Activated B cell treated with CpG ODN at 0.5 μM for 24 hours (primary cell): ENCODE measurements around the gene AVPR1B. TPM values are rescaled to one million over a fixed set of nuclear protein-coding genes. Genes with fewer than 3 reads are reported as not detected.

Experiments used
- ATAC-seq: fragments of 200-7000 bp; cut with Tn5 transposase; one replicate; pipeline ENCODE4 v1.10.0; 2021; ENCODE audit warnings: low read depth, mild to moderate bottlenecking, moderate library complexity
- CTCF ChIA-PET: fragments of 350-600 bp; sonication (Branson Sonifier 250); formaldehyde crosslinking; loops from one replicate; lab custom pipeline; 2021; ENCODE audit warnings: antibody characterized with exemption; lab: Charles Lee
- POLR2A ChIA-PET: fragments of 350-600 bp; sonication (Branson Sonifier 250); formaldehyde crosslinking; loops from one replicate; lab custom pipeline; 2021; ENCODE audit warnings: antibody characterized with exemption; lab: Charles Lee
- DNase-seq: peaks from one replicate; pipeline ENCODE4 v3.0.0; 2022
- H3K27ac Mint-ChIP-seq: one replicate; pipeline ENCODE4 v1.8.0; 2020; ENCODE audit warnings: mixed read lengths
- H3K27me3 Mint-ChIP-seq: one replicate; pipeline ENCODE4 v1.8.0; 2021; ENCODE audit warnings: mixed read lengths
- H3K36me3 Mint-ChIP-seq: one replicate; pipeline ENCODE4 v1.8.0; 2021; ENCODE audit warnings: low read depth, mixed read lengths
- H3K4me1 Mint-ChIP-seq: one replicate; pipeline ENCODE4 v1.8.0; 2021; ENCODE audit warnings: mixed read lengths
- H3K4me3 Mint-ChIP-seq: one replicate; pipeline ENCODE4 v1.8.0; 2020; ENCODE audit warnings: mild to moderate bottlenecking, mixed read lengths
- H3K9me3 Mint-ChIP-seq: one replicate; pipeline ENCODE4 v1.8.0; 2020; ENCODE audit warnings: mixed read lengths
- intact Hi-C: fragments of 100-400 bp; cut with micrococcal nuclease; formaldehyde crosslinking; loops from one replicate; pipeline ENCODE4 v1.15.1; 2024
- total RNA-seq: library from RNA; stranded (reverse); gene quantifications from 2 replicates; pipeline ENCODE4 v1.2.3, GENCODE V29; 2022
- TF ChIP-seq, protein P1 (sequence below): fragments of 200-600 bp; IDR thresholded peaks from one replicate; pipeline ENCODE4 v1.8.0; 2022; ENCODE audit warnings: antibody characterized with exemption, mild to moderate bottlenecking

The AVPR1B gene
- total RNA-seq, 1 donor from 2014 or later: not detected

DNA sequence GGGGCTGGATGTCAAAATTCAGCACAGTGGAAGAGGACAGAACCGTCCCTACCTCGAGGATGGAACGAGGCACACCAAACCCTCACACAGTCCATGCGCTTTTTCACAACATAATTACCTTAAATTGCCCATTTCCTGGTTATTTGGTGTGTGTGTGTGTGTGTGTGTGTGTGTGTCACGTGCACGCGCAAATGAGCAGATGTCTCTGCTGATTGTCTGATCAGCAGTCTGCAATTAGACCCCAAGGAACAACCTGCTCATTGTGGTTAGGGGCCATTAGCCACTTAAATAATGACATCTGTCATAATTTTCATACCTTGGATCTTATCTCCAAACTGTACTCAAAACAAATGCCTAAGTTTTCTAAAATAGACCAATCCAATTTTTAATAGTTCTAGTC, 23.2 kb downstream of the AVPR1B start:
- CTCF ChIA-PET: no interaction called here
- Mint-ChIP-seq H3K4me3 (no peak overlapping the region), H3K27ac (peak overlapping the region; percentile 46), H3K36me3 (peaks cover 5% of the 10 kb centered on the region), H3K9me3 (no peaks in the 10 kb centered on the region), H3K27me3 (no peaks in the 10 kb centered on the region), H3K4me1 (peaks cover 9% of the 10 kb centered on the region)
- ATAC-seq (no peak), DNase-seq (no peak)
- TF ChIP-seq, protein P1, sequence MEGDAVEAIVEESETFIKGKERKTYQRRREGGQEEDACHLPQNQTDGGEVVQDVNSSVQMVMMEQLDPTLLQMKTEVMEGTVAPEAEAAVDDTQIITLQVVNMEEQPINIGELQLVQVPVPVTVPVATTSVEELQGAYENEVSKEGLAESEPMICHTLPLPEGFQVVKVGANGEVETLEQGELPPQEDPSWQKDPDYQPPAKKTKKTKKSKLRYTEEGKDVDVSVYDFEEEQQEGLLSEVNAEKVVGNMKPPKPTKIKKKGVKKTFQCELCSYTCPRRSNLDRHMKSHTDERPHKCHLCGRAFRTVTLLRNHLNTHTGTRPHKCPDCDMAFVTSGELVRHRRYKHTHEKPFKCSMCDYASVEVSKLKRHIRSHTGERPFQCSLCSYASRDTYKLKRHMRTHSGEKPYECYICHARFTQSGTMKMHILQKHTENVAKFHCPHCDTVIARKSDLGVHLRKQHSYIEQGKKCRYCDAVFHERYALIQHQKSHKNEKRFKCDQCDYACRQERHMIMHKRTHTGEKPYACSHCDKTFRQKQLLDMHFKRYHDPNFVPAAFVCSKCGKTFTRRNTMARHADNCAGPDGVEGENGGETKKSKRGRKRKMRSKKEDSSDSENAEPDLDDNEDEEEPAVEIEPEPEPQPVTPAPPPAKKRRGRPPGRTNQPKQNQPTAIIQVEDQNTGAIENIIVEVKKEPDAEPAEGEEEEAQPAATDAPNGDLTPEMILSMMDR: no peak
- intact Hi-C loops: no loop called here
- POLR2A ChIA-PET: no interaction called here

DNA sequence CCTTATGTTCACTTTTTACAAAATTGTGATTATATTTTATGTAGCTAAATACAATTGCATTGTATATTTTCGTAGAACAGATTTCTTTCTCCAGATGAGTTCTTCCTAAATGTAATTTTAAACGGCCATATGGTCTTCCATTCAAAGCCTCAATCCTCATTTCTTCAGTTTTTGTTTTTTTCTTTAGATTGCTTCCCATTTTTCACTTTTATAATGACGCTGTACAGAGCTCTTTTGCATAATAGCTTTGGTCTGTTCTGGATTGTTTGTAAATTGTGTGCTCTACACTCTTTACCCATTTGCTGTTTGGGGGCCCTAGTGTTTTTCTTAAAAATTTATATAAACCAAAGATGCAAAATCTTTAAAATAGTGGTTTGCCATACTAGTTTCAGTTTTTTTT, 27.8 kb downstream of the AVPR1B start:
- DNase-seq: no peak
- TF ChIP-seq, protein P1: no peak
- H3K36me3 Mint-ChIP-seq: no peaks in the 10 kb centered on the region
- ChIA-PET CTCF (interaction anchor here (0.7 to 1.7 kb wide), 4 partner anchors 19 to 407 kb away, joined by 3 to 4 read pairs (median 3); no protein-coding TSS in a partner anchor), POLR2A (interaction anchor here (0.7 kb wide), 2 partner anchors 15 to 59 kb away, joined by 3 to 7 read pairs; no protein-coding TSS in a partner anchor)
- H3K4me1 Mint-ChIP-seq: peaks cover 7% of the 10 kb centered on the region
- no peak overlapping the region for H3K27ac Mint-ChIP-seq
- H3K9me3 Mint-ChIP-seq: no peaks in the 10 kb centered on the region
- H3K4me3 Mint-ChIP-seq: no peak overlapping the region
- ATAC-seq: no peak
- intact Hi-C loops: no loop called here
- H3K27me3 Mint-ChIP-seq: no peaks in the 10 kb centered on the region

DNA sequence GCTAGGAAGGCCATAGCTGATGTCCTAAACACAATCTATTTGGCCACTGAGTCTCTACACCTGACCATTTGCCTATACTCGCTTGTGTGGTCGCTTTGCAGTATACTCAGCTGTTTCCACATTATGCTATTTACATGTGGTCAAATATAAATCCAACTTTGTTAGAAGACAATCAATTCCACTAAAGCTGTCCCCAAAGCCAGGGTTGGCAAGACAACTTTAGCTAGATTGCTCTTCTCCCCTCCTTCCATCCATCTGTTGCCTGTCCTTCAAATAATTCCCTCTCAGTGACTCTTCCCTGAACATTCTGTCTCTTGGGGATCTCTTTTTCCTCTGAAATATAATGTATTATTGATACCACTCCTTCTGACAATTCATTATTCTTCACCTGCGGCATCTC, 30.1 kb downstream of the AVPR1B start:
- Mint-ChIP-seq H3K27ac (no peak overlapping the region), H3K4me3 (no peak overlapping the region), H3K27me3 (no peaks in the 10 kb centered on the region), H3K4me1 (peaks cover 16% of the 10 kb centered on the region), H3K9me3 (no peaks in the 10 kb centered on the region), H3K36me3 (no peaks in the 10 kb centered on the region)
- no peak for DNase-seq
- intact Hi-C loops: no loop called here
- CTCF ChIA-PET: interaction anchor here (1.2 kb wide), 2 partner anchors 19 to 57 kb away, joined by 4 to 7 read pairs; no protein-coding TSS in a partner anchor
- POLR2A ChIA-PET: no interaction called here
- no peak for ATAC-seq
- TF ChIP-seq, protein P1: no peak

DNA sequence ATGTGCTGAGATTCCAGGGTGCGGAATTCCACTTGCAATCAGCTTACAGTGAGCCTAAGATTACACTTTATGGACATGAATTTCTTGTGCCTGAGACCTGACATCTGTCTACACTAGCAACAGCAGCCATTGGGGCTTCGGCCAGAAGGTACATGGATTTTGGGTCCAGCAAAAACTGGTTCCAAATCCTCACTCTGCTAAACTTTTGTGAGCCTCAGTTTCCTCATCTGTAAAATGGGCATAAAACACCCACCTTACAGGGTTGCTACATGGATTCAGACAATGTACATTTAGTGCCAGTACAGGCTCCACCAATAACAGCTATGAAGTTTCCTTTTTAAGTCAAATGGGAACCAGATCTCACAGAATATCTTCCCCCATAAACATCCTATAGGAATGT, 33.4 kb downstream of the AVPR1B start:
- ChIA-PET CTCF (interaction anchor here (1.6 to 6.2 kb wide), 3 partner anchors 22 to 53 kb away, joined by 4 to 28 read pairs (median 9); no protein-coding TSS in a partner anchor), POLR2A (interaction anchor here (1.2 to 2.9 kb wide), 3 partner anchors 22 to 49 kb away, joined by 8 to 12 read pairs (median 8); no protein-coding TSS in a partner anchor)
- Mint-ChIP-seq H3K27ac (peak overlapping the region; percentile 85), H3K36me3 (no peaks in the 10 kb centered on the region), H3K4me1 (peaks cover 39% of the 10 kb centered on the region), H3K9me3 (no peaks in the 10 kb centered on the region), H3K4me3 (no peak overlapping the region), H3K27me3 (no peaks in the 10 kb centered on the region)
- TF ChIP-seq, protein P1: no peak
- DNase-seq: no peak
- ATAC-seq: no peak
- intact Hi-C loops: no loop called here

DNA sequence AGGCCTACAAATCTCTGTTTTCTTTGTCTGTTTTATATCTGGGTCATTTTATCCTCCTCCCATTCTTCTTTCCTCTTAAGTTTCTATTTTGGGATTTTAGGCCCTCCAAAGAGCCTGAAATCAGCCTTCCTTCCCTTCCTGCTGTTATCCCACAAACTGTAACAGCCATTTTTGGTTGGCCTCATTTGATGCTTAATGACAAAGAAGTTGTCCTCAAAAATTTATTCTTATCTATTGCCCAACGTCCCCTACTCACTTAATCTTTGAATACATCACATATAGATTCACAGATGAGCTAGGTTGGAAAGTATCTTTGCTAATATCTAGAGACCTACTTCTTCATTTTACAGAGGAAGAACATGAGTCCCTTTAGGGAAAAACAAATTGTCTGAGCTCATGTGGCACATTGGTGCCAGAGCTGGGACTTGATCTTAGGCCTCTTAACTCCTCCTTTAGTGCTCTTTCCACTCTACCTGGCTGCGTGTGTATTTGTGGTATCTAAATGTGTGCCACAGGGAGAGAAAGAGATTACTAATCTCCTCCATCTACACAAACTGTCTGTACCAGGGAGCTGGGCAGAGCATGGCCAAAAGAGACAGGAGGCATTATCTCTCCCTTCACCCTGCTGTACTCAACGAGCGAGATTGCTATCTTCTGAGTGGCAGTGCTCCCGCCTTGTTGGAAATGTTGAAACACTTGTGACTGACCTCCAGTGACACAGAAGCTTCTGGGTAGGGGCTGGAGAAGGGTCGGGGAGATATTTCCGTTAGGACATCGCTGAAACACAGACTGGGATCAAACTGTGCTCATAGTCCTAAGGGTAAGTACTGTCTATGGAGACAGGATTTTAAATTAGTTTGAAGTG, 34.1 kb downstream of the AVPR1B start:
- intact Hi-C loops: no loop called here
- DNase-seq (no peak), ATAC-seq (peak; percentile 60)
- H3K27me3 Mint-ChIP-seq: no peaks in the 10 kb centered on the region
- ChIA-PET CTCF (interaction anchor here (1.6 to 6.2 kb wide), 4 partner anchors 23 to 106 kb away, joined by 4 to 28 read pairs (median 7); no protein-coding TSS in a partner anchor), POLR2A (interaction anchor here (0.6 to 2.9 kb wide), 8 partner anchors 16 to 48 kb away, joined by 3 to 12 read pairs (median 4); no protein-coding TSS in a partner anchor)
- peaks cover 39% of the 10 kb centered on the region for H3K4me1 Mint-ChIP-seq
- peak overlapping the region; percentile 85 for H3K27ac Mint-ChIP-seq
- no peaks in the 10 kb centered on the region for H3K36me3 Mint-ChIP-seq
- H3K4me3 Mint-ChIP-seq: no peak overlapping the region
- TF ChIP-seq, protein P1: no peak
- no peaks in the 10 kb centered on the region for H3K9me3 Mint-ChIP-seq
